Inflammatory macrophage (primary cell): ENCODE results near the gene ENTREP3.
A peak's percentile ranks its signal among the peaks of the same experiment; 100 is the strongest.

Experiments
- DNase-seq, 2 donors: peaks; one replicate each; pipeline ENCODE4 v3.0.0-alpha.2; 2020 to 2022

ENTREP3 gene

DNA sequence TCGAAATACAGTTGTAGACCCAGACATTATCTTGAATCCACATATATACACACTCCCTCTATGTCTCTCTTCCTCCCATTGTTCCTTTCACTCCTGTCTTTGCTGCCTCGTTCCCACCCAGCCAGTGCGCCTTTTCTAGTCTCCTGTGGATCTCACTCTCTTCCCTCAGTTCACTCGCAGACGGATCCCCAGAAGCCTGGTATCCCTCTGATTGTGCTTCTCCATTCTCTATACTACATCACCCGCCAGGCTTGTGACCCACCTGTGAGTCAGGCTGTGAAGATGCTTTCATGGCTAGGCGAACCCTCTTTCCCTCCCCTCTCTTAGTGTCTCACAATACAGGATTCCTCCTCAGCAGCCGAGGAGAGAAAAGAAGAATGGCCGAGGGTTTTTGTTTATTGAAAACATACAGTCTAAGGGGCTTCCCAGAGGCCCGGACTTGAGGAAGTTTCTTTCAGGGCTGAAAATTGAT, 23.4 kb upstream of the ENTREP3 start:
- no peak for DNase-seq

DNA sequence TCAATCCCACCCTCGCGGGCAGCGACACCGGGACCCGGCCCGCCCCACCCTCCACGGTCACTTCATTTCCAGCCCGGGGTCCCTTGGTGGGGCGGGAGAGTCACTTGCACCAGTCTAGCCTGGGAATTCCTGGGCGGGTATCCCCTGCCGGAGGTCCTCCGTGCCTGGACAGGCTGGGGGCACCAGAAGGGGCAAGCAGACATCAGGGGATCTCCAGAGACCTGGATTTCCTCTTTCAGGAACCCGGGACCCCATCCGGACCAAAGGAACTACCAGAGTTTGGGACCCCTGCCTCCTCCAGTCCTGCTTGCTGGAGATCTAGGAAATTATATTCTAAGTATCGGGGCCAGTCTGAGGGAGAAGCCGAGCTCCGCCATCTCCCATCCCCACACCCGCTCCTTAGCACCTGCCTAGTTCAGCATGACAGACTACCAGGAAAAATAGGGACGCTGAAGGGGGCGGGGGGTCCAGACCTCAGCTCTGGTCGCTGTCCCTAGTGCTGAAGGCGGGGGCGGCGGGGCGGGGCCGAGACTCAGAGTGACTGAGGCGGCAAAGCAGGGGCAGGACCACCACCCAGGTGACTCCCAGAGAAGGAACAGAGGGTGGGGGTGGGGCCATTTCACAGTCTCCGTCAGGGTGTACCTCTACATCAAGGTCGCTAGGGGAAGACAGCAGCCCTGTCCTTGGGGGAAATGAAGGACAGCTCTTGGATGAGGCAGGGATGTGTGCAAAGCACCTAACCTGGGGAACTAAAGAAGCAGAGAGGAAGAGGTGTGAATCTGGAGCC, 22.8 kb upstream of the ENTREP3 start:
- peak in 1 of 2 donors; percentile 20 for DNase-seq

DNA sequence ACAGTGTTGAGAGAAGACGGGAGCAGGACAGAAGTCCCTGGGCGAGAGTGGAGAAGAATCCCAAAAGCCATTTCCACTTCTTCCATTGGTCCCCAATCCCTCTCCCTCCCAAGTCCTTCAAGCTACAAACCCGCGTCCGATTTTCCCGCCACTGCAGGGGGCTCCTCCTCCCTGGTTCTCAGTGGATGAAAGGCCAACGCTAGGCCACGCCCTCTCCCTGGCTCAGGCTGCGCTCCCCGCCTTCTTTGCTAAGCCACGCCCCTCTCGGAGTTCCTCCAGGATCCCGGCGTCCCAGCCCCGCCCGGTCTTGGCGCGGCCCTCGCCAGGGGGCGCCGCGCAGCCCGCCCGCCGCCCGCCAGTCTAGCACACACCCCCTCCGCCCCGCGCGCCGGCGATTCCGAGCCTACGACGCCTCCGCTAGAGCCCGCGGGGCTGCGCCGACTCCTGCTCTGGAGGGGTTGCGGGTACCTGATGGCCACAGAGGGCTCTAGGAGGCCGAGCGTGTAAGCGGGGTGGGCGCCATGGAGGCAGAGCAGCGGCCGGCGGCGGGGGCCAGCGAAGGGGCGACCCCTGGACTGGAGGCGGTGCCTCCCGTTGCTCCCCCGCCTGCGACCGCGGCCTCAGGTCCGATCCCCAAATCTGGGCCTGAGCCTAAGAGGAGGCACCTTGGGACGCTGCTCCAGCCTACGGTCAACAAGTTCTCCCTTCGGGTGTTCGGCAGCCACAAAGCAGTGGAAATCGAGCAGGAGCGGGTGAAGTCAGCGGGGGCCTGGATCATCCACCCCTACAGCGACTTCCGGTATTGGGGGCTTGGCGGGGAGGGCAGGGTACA, 22.0 kb upstream of the ENTREP3 start, which contains the start of gene HCN3:
Gene HCN3 (plus strand): TSS at position 394 of the 832 bp plus-strand sequence. CDS start 128 bp downstream, at position 522.
- peak; percentile 96 to 97 for DNase-seq

DNA sequence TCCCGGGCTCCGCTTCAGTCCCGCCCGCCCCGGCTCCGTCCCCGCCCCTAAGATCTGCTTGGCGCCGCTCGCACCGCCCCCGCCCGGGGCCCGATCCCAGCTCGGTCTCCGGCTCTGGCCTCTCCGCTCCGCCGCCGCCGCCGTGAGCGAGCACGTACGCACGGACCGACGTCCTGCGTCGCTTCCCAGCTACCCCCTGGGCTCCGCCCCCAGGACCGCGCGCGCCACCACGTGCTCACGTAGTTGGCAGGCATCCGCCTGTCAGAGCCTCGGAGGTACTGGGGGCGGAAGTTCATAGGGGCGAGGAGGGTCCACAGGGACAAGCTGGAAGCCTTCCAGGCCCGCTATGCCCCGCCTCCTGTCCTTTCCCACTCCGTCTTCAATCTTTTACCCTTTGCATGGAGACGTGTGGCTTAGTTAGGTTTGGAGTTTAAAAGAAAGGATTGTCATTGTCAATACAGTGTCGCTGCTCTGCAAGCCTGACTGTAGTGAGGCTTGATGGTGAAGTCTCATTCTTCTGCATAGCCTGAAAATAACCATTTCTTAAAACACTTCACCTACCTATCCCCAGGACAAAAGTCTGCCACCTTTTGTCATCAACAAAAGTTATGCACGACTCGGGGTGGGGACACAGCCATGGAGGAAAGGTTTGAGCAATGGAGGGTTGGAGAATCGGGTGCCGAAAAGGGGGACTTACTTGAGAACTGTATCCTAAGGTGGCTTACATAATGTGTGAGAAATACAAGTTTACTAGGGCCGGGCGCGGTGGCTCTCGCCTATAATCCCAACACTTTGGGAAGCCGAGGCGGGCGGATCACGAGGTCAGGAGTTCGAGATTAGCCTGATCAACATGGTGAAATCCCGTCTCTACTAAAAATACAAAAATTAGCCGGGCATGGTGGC, 18.3 kb upstream of the ENTREP3 start, which contains the start of gene CLK2:
Gene CLK2 (minus strand): TSS at position 162 of the 903 bp plus-strand sequence. CDS start 2,527 bp downstream, outside the sequence.
- DNase-seq, result peak; percentile 97 to 98

DNA sequence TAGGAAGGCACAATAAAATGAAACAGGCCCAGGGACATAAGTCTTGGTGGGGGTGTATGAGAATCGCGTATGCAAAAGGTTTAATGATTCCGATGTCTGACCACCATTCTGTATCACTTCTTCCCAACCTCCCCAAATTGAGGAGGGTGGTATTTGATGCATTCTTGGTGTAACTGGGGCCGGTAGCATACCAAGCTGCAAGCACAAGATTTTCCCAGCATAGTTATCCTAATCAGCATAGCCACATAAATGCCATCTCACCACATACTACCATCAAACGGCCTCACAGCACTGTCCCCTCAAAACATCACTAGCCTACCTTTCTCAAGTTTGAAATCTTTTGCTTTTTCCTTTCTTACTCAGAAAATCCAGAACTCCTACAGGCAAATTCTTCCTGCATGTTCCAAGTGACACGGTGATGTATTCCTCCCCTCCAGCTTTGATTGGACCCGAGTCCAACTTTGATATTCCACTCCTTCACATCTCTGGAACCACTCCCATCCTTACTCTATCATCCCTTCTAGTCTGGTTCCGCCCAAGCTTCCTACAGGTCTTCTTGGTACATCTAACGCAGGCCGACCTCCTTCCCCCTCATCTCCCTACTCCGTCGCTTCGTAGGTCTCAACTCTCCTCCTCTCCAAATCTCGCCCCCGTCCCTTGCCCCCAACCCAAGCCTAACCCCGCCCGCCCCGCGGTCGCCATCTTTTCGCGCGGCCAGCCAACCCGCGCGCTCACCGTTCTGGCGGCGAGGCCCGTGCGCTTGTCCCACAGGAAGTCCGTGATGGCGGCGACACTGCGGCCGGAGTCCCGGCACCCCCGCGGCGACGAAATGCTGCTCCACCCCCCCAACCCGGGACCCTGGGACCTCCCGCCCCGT, 17.4 kb upstream of the ENTREP3 start:
- DNase-seq, result no peak

DNA sequence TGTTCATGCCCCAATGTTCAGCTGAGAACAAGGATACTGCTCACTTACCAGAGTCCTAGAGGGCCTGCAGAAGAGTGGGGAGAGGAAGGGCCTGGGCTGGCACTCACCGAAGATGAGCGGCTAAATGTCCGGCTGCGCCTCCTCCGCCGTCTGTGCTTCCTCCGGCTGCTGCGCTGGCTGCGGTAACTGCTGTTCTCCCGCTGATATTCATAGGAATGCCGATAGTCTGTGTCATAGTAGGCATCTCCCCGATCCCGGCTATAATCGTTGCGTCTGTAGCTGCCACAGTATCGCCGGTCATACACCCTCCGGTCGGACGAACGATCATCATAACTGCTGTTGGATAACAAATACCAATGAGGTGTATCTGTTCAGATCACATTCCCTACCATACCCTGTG, 14.1 kb upstream of the ENTREP3 start:
- no peak for DNase-seq

DNA sequence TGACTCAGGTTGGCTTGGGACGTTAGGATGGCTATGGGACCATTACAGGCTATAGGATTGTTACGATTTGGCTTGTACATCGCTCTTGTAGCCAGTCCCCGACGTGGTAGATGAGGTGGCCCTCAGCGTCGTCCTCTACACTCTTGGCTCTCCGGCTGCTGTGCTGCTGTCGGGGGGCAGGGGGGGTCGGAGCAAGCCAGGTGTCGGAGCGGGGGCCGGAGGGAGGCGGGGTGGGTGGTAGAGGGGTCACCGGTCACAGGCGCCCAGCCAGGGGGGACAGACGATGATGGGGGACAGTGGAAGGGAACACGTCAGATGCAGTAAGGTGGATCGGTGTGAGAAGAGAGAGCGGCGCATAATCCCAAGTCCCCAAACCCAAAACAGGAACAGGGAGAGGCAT, 13.3 kb upstream of the ENTREP3 start:
- DNase-seq, result no peak

DNA sequence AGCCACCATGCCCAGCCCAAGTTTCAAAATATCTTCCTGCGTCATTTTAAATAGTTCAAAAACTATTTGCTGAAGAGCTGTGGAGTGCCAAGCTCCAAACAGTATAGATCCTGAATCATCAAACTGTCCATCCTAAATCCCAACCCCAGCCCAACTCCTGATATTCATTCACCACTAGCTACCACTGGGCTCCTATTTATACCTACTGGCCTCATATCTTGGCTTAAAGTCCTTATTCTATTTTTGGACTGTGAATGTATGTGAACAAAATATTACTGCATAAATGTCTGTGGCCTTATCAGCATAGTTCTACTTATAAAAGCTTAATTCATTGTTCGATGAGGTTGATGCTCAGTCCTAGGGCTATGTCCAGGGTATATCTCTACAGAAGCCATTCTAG, 12.1 kb upstream of the ENTREP3 start:
- no peak for DNase-seq

DNA sequence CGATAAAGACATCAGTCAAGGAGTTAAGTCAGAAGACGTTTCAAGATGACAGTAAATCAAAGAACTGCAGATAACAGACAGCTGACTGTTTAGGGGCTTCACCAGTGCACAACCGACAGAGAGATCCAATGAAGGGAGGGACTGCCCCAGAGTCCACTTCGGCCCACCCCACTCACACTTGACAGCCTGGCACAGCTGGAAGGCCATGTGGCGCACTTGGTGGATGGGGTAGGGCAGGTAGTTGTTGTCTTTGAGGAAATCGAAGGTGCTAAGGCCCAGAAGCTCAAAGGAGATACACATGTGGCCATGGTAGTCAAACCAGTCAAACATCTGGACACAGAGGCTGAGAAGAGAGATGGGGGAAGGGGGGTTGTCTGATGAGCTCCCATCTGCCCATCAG, 11.3 kb upstream of the ENTREP3 start:
- no peak for DNase-seq

DNA sequence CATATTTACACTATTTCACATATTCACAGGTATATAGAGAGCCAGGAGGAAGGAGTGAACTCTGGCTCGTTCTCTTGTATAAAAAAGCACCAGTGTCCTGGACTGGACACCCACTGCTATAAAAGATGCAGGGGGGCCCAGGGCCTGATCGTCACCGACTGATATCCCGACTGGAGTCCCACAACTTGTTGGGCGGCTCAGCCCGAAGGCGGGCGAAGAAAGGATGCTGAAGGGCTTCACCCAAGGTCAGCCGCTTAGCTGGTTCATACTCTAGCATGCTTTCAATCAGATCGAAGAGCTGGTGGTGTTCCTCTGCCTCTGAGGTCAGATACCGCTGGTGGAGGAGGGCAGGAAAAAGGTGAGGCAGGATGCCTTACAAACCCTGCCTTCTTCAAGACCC, 7.8 kb upstream of the ENTREP3 start:
- no peak for DNase-seq

DNA sequence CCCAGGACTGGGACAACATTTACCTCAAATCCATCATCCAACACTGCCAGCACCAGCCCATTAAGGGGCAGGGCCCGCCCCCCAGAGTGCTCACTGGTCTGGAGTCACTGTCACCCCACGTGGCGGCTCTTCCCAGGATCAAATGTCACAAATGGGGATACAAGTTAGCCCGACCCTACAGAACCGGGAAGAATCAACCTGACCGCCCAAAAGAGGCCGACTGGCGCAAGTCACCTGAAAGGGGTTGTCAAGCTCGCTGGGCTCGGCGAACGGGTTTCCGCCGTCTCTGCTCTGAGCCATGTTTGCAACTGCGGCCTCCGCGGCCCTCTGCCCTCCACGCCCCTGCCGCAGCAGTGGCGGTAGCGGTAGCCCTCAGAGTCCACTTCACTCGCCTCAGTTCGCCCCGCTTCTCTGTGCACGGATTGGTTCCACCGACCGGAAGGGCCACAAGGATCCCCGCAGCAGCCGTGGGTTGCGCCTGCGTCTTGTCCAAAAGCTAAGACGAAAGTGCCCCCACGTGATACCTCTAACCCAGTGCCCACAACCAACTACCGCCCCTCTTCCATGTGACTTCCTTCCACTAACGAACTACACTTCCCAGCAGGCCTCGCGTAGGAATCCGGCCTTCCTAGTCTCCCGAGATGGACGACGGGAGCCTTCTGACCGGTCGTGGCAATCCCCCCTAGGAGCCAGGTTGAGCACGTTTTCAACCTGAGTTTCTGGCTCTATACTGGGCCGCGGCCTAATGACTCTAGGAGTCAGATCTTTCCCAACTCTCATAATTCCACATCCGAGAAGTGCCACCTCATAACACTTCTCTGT, 6.8 kb upstream of the ENTREP3 start, which contains the start of gene SCAMP3:
Gene SCAMP3 (minus strand): TSS at position 509 of the 822 bp plus-strand sequence. CDS start 209 bp downstream, at position 300.
- peak; percentile 98 to 99 for DNase-seq

DNA sequence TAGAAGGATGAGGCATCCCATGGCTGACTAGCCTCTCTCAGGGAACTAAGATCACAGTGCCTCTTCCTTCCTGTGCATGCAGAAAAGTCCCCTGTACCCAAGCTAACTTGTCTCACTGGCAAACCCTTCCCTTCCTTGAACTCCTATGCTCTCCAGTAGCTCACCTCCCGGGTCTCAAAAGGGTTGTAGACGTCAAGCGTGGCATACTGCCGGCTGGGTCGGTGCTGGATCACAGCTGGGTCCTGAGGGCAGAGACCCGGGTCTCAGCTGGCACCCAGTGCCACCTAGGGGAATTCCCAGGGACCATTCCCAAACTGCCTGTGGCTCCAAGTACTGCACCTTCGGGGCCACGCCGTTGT, 6.2 kb upstream of the ENTREP3 start:
- DNase-seq, result peak in 1 of 2 donors; percentile 27

DNA sequence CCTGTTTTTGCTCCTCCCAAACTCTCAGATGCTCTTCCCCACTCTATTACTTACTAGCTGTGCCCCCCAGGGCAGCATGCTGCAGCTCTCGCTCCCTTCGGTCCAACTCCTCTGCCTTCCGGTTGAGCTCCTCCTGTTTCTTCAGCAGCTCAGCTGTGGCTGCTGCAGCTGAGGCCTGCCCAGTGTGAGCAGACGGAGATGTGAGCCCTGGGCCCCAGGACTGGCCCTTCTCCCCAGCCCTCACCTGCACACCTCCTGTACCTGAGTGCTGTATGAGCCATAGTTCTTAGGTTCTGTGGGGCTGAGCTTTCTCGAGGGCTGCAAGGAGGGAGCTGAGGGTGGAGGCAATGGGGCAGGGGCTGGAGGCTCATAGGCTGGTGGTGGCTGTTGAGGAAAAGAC, 5.0 kb upstream of the ENTREP3 start:
- DNase-seq, result no peak

DNA sequence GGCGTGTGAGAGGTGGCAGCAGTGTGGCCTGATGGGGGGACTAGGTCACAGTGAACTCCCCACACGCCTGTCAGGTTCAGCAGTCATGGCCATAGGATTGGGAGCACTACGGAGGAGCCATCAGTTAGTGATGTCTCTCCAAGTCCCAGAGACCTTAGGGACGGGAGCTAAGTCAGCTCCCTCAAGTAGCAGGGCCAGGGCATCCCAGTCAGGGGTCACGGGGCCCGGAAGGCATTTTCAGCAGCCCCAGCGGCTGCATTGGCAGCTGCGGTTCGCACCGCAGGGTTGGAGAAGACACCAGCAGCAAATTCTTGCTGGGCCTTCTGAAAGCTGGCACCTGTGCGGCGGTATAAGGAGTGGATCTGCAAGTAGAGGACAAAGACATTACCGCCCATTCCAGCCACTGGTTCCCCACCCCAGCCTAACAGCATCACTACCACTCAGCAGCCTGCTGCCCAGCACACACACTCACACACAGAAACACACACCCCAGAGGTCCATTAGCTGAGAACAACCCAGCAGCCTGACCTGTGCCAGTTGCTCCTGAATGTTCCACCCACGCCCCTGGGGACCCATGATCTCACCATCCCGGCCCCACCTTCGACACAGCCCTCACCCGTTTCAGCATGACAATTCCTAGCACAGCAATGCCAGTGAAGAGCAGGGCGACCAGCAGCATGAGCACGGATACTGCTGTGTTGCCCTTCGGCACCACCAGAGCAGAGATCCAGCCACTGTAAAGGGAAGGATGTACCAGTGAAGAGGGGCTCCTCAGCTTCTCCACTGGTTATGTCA, 972 bp upstream of the ENTREP3 start:
- no peak for DNase-seq

DNA sequence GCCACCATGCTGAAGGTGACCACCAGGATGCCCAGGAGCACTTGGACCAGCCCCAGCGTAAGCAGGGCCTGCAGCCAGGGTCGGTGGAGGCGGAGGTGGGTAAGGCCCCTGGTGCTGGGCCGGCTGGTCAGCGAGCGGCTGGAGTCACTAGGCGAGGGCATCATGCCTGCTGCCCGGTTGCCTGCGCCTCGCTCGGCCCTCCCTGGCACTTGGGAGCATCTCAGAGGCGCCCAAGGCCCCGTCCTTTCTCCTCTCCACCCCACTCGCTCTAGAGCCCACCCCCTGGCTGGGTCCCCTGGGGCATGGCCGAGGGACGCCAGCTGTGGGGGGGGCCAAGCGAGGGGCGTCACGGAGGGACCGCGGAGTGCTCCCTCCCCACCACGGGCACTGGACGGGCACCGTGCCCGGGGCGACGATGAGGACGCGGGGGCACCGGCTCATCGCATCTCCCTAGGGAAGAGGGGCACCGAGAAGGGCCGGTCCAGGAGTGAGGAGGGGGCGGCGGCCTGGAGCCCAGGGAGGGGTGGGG, 505 bp downstream of the ENTREP3 start:
- no peak for DNase-seq

DNA sequence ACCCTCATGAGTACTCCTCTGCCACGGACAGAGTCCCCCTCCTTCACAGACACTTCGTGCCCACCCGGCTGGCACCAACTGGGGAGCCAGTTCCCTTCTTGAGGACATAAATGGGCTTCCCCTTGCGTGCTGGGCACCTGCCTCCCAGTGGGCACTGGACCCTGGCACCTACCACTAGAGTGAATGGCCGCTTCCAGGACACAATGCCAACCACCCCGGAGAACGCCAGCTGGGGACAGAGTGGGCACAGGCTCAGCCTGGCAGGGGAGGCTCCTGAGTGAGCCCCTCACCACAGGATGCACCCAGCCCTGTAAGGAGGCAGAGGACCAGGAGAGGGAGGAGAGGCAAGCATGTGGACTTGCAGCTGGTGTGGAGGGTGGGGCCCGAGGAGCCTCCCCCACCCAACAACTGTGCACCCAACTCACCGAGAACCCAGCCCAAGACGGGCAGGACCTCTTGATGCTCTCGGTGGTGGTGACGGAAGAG, 1.0 kb downstream of the ENTREP3 start:
- no peak for DNase-seq

DNA sequence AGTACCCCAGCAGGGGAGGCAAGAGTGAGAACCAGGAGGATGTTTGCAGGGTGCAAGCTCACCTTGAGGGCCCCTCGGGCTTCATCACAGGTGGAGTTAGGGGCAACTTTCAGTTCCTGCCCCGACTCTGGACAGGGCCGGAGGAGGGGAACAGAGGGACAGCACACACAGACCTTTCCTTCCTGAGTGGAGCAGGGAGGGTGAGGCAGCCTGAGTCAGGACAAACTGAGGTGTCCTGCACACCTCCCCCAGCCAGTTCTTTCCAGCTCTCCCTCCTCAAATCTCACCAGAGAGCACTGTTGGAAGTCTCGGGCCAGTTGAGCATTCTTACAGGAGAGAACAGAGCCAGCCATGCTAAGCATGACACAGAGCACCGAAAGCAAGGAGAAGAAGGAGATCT, 1.5 kb downstream of the ENTREP3 start:
- DNase-seq, result no peak

DNA sequence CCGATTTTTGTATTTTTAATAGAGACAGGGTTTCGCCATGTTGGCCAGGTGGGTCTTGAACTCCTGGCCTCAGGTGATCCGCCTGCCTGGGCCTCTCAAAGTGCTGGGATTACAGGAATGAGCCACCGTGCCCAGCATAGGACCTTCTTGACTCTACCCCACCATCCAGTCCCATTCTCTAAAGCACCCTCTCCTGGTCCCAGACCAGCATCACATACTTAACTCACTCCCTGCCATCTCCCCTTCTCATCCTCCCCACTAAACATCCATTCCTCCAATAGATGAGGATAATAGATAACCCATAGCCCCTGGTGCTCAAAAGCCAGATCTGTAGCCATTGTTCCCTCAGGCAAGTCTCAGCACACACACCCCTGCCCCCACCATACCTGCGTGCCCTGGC, 2.1 kb downstream of the ENTREP3 start:
- no peak for DNase-seq

DNA sequence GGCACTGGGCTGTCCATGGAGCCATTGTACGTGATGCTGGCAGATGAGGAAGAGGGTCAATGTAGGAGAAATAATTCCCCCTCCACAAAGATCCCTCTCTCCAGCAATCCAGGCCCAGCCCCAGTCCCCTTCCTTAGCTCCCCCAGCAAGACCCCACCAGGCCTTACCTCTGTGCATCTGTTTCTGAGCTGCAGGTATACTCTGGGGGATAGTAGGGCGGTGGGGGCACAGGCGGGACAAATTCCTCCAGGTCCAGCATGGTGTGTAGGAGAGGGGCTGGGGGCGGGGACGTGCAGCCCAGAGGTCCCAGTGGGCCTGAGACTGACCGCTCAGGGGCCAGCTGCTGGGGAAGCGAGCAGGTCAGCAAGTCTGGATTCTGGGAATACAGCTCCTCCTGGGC, 3.7 kb downstream of the ENTREP3 start:
- no peak for DNase-seq
